DMS 273 treated with DMSO at 0.1 percent for 48 hours (cell line): Measurements from ENCODE around the gene COL21A1.
"Not testable (repeated sequence)": the region's sequence is repeated elsewhere in the genome, so short reads cannot be mapped to it uniquely, and the experiment has no call there.

Source experiments
- DNase-seq: peaks from one replicate; lab custom pipeline; 2025; lab: John Stamatoyannopoulos, UW

COL21A1 gene

DNA sequence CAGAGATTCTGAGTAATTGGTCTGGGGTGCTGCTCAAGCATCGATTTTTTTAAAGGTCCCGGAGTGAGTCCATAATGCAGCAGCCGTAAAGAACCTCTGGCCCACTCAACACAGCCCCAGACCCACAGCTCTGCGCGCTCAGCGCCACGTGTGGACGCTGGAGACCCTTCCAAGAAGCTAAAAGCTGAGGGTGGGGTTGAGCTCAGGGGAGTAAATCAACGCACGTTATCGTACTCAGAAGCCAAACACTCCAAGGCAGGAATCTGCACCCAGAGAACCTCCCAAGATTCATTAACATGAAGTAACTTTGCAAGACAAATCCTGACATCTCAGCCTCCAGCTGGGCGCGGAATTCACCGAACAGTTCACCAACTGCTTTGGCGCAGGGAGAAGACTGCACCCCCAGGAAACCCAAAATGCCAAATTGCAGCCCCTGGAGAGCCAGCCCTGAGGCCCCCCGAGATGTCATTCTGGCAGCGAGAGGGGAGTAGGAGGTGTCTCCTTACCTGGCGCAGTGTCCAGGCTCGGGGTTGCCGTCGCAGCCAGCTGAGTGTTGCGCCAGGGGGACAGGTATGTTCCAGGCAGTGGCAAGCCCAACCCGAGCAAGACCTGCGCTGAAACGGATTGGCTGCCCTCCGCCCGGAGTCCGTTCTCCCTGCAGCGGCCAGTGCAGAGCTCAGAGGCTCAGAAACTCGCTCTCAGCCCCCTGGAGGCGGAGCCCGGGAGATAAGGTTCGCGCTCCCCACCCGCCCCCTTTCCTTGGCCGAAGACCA, at the start of gene COL21A1:
COL21A1 (minus strand) TSS at position 700 of the 773 bp plus-strand sequence. CDS start 64,962 bp downstream, outside the sequence.
- DNase-seq, result no peak

DNA sequence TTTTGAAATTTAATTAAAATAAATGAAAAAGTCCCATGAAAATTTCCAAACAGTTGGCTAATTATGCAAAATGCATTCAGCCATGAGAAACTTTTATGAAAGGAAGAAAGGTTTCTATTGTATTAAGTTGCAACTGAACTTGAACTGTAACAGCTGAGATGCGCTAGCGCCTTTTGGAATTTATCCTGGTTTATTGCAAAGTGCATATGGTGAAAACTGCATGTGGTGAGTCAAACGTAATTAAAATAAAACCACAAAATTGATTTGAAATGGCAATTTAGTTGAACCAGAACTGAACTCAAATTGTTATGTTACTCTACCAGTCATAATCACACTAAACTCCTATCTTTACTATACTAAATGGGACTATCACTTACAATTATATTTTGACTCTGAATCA, 46.4 kb upstream of the COL21A1 start:
- no peak for DNase-seq

DNA sequence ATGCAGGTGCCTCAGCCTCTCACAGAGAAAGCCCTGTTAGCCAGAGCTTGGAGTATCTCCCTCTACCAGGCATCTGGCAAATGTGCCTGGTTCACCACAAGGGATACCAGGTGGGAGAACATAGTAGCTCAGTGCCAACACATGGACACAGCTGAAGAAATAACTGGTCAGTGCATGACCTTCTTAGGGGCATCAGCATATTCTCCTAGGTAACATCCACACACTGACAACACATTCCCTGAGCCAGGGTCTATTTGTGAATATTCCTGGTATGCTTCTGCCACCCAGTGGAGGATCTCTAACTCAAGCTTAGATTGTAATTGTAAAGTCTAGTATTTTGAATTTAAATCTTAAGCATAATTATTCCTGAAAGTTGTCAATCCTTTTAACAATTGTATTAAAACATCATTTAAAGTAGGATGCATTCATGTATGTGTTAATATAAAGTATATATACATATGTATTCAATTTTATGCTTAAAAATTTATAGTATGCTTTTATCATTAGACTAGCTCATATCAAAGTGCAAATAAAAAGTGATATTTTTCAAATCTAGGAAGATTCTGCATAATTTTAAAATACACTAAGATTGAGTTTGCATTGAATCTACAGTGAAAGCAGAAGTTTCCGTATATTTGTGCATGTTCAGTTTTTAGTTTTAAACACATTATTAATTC, 45.3 kb upstream of the COL21A1 start:
- no peak for DNase-seq

DNA sequence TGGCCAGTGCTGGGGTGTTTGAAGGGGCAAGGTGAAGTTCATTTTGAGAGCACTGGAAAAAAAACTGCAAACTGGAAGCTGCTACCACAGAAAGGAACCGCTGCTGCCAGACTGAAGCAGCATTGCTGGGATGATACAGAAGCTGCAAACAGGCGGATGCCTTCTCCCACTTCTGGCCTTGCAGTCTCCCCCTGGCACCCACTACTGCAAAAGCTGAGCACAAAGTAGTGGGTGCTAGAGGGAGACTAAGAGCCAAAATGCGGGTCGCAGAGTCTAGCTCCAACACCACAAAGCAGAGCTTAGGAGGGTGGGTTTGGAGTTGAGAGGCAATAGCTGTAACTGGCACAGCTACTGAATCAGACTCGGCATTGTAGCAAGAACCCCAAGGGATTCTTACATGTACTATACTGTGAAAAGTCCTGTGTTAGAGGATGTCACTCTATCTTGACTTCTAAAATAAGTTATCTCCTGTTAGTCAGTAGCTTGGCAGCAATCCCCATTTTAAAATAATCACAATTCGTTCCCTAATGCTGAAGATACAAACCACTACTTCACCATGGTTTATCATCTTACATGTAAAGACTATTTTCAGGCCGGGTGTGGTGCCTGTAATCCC, 44.0 kb upstream of the COL21A1 start:
- no peak for DNase-seq

DNA sequence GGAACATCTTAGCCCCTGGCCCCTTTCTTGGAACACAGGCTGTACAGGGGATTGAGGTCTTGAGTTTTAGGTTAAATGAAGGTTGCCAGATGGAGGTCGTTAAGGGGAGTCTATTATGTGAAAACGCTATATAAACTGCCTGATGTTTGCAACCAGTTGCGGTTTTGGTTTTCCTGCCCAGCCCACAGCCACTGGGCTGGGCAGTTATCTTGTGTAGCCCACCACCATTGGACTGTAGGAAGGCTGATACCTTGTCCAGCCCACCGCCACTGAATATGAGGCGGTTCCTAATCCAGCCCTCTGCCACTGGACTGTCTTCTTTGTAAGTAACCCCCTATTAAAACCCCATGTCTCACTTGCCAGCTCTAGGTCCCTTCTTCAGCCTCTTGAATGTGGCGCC, 42.3 kb upstream of the COL21A1 start:
- DNase-seq, result no peak

DNA sequence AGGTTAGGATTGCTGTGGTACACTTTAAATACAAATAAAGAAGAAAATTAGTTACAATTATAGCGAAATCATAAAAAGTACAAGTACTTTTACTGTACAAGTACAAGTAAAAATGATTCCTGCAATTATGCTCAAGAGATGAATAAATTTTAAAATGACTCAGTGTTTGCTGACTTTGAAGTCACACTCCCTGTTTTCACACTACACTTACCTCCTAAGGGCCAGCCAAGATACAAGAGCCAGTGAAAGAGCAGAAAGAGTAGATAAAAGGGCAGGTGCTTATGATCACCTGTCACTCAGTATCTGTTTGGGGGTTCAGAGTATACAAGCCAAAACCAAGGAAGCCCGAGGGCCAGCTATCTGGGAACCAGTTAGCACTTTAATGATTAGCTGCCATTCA, 41.0 kb upstream of the COL21A1 start:
- DNase-seq, result no peak

DNA sequence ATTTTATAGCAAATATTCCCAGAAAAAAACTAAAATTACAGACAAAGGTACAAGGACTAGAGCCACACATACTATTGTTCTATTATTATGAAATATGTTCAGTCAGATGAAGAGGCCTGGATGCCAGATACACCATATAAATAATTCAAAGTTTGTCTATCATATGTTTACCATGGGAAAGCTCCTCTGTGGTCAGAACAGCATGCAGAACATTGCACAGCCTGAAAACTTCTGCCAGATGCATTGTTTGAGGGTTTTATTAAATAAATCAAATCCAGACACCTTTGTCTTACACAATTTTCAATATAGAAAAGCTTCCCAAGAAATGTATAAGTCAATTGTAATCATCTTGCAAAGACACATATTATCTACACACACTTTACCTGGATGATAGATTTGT, 35.0 kb upstream of the COL21A1 start:
- no peak for DNase-seq

DNA sequence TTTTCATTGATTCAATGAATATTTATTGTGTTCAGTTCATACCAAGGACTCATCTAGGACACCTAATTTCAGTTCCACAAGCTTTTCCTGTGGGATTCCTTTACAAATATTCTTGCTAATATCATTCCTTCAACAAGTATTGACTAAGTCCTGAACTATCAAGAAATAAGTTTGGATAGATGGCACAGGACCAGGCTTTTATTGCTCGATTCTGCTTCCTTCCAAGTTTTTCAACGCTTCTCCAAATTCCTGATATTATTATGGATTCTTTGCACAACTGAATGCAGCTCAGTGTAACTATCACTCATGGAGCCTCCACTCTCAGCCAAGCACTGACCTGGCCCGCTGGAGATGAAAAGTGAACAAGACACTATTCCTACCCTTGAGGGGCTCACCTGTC, 32.7 kb upstream of the COL21A1 start:
- DNase-seq, result no peak

DNA sequence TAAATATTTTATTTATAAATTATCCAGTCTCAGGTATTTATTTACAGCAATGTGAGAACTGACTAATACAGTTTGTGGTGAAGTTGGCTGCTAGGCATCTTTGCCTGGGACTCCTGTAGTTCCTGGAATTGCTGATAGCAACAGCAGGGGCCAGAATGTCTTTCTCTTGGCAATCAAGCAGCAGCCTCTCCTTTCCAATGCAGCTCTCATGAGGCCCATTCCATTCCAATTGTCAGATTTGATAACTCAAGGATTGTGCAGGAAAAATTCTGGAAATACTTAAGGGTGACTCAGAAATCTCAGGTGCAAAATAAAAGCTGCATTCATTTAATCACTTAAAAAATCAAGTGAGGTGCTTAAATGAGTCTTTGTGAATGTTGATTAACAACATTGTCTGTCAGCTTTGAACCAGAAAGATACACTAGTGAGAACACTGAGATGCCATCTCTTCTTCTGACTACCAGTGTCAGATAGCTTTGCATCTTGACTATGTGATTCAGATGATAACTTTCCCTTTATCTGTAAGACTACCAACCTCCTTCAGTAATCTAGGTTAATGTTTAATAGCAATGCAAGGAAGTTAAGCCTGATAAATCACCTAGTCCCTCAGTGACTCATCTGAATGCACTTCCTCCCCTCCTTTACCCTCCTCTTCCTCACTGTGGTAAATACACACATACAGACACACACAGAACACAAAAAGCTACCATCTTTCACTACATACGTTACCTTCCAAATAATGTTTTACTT, 32.1 kb upstream of the COL21A1 start:
- DNase-seq, result no peak

DNA sequence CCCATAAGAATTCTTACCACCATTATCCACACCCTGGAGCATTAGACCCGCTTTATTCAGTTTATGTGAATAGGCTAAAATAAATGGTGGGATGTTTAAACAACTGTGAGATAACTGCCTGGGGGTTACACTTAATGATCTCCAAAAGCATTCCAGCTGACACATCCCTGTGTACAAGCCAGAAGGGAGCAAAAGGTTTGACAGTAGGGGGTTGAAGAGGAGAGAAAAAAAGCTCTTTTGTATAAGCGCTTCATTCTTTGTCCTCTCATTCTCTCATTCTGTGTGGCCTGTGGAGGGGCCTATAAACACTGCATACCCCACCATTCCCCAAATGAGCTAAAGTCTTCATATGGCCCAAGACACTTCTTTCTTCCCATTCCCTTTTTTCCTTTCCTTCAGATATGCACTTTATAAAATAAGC, 30.8 kb upstream of the COL21A1 start:
- no peak for DNase-seq

DNA sequence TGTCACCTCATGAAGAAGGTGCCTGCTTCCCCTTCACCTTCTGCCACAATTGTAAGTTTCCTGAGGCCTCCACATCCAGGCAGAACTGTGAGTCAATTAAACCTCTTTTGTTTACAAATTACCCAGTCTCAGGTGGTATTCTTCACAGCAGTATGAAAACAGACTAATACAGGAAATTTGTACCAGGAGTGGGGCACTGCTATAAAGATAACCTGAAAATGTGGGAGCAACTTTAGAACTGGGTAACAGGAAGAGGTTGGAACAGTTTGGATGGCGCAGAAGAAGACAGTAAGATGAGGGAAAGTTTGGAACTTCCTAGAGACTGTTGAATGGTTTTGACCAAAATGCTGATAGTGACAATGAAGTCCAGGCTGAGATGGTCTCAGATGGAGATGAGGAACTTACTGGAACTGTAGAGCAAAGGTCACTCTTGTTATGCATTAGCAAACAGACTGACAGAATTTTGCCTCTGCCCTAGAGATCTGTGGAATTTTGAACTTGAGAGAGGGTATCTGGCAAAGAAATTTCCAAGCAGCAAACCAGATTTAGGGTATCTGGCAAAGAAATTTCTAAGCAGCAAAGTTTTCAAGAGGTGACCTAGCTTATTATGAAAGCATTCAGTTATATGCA, 23.5 kb upstream of the COL21A1 start:
- DNase-seq, result no peak

DNA sequence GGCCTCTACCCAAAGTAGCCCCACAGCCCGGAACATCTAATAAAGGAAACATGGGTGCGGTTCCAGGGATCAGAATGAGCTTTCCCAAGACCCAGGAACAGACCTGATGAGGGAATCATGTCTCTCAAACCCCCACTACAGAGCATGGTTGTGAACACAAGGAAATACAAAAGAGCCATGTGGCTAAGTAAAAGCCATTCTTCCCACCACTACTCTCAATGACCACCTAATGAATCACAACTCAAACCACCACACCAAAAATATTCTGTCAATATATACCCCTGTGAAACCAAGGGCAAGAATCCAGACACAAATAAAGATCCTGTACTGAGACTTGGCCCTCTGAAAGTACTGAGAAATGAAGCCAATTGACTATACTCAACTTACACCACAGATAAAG, 20.9 kb upstream of the COL21A1 start:
- DNase-seq, result no peak

DNA sequence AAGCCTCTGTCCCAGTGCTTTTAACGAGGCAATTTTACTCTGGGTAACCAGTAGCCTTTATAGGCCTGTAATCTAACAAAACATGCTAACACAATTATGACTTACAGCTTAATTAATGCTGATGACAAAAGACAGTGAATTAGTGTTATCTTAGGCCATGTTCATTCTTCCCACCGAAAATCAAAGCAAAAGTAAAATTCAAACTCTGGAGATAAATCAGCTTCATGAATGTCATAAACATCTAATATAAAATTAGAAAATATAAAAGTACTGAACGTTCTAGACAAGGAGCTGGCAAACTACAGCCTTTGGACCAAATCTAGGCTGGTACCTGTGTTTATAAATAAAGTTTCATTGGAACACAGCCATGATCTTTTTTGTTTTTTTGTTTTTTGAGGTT, 18.6 kb upstream of the COL21A1 start:
- no peak for DNase-seq

DNA sequence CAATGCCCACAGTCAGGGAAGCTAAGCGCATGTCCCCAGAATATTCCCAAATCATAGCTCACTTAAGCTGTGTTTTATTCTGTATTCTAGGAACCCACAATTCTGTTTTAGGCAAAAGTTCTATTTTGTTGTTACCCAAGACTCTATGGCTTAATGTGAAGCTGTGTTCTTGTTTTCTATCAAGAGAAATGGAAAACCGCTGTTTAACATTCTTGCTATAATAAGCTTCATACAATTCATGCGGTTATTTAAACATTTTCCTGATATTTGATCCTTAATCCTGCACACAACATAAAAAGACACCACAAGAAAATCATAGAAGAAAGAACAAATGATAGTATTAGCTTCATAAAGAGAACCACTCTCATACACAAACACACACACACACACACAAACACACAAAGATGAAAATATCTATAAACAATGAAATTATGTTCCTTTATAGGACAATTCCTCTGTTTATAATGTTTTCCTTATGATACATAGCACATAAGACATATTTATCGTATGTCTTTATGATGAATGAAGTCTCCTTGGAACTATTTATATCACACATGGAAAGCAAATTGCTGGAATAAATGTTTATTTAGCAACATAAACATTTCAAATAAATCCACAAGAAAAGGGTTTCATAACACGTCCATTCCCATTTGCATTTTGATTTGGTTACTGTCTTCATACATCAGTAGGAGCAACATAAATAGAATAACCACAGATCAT, 16.4 kb upstream of the COL21A1 start:
- no peak for DNase-seq

DNA sequence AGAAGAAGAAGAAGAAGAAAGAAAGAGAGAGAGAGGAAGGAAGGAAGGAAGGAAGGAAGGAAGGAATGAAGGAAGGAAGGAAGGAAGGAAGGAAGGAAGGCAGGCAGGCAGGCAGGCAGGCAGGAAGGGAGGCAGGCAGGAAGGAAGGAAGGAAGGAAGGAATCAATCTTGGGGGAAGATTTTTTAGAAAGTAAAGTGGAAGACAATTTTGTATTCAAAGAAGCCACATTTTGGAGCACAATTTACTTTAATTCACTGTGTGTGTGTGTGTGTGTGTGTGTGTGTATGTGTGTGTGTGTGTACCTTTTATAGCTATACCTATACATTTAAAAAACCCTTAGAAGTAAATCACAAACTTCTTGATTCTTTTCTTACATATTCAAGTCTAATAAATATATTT, 13.2 kb upstream of the COL21A1 start:
- not testable (repeated sequence) for DNase-seq

DNA sequence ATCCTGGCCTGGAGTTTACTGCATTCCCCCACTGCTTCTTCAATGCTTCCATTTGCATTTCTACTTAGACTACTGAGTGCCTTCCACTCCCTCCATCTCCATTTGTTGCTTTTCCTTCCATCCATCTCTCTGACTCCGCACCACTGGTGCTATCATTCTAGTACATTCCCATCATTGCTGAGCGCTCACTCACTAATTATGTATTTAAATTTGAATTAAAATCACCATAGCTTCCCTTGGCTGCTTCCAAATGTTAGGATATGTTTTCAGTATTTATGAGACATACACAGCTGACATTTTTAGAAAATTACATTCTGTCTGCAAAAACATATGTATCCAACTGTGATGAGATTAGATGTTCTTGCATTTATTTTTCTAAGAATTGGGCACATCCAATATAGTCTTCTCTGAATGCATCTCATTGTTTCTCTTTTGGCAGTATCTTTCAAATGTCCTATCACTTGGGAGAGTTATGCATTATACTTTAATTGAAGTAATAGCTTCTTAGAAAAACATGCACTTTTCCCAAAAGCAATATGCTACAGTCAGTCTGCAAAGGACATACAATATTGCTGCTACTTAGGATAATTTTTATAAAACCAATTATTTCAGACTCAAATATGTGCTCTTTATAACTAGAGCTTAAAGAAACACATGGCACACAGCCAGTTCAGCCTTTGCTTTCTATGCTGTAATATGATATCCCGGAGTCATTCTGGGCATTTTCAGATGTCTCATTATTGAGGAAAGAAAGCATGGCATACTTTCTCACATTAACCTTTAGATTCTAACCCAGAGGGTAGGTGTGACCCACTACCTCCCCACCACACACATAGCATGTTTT, 12.1 kb upstream of the COL21A1 start:
- DNase-seq, result peak; percentile 5

DNA sequence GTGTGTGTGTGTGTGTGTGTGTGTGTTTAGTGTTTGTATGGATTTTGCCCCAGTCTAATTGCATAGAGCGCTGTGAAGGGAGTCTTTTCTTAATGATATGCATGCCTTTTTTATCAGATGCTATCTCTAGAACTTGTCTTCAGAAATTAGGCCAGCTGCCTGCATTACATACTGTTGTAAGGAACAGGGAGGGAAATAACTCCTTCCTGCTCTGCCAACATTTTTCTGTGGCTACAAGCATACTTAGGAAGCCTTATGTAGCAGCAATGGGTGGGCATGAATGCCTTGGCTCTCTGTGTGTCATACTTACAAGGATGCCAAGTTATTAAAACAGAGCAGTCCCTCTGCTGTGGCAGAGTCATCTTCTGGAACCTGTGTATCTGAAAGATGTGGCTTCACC, 8.0 kb upstream of the COL21A1 start:
- no peak for DNase-seq

DNA sequence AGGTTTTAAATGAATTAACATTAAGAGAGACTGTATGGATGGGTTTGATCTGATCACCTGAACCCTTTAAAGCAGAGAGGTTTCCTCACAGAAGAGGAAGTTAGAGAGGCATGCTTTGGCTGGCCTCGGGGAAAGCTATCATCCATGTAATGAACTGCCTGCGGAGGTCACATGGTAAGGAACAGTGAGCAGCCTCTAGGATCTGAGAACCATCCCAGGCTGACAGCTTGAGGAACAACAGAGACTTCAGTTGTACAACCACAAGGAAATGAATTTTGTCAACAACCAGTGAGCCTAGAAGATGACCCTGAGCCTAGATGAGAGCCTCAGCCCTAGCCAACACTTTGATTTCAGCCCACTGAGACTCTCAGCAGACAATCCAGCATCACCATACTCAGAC, 2.9 kb upstream of the COL21A1 start:
- DNase-seq, result no peak

DNA sequence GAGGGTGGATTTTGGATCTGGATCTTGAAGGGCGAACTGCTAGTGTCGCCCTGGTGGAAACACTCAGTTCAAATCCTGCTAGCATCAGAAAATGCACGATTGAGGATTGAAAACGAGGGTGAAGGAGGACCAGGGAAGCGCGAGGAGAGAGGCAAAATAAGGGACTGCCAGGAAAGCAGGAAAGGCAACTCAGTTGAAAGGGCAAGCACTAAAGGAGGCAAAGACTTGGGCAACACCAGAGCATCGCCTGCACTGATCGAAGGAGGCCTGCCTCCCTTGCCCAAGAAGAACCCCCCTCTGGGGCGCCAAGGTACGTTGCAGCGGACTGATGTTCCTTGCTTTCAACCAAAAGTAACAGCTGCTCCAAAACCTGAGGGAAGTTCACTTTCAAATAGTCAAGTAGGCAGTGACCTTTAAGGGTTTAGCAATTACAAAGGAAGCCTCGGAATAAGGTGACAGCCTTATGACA, 308 bp upstream of the COL21A1 start:
- no peak for DNase-seq

DNA sequence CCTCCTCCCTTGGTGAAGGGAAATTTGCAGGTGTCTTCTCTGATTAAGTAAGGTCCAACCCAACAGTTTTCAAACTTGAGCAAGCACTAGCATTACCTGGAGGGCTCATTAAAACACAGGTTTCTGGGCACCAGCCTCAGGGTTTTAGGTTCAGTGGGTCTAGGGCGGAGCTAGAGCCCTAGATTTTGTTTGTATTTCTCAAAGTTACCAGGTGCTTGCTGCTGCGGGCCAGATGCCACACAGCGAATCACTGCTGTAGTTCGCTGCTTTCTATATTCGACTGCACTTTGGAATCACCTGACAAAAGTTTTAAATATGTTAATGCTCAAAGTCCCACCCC, 869 bp downstream of the COL21A1 start:
- no peak for DNase-seq
